ENCODE results near the gene SLC9A1. TPM values are rescaled to one million over a fixed set of nuclear protein-coding genes. Genes with fewer than 3 reads are reported as not detected.

The SLC9A1 gene
- 10 to 100 TPM in 3 of 4 donors, 1 to 10 TPM in 1; 7.3 to 16.0 (median 10.9) TPM for total RNA-seq

GRCh38 chr1:27154991-27155781, at the start of gene SLC9A1:
Gene SLC9A1, minus strand, starts transcription at chr1:27155125. Its CDS starts 791 bp downstream, at chr1:27154334.
- no peak for TF ChIP-seq CTCF (IDR thresholded peaks at IDR 0.05; ENCODE audit: low read depth)

- TF ChIP-seq CTCF (IDR thresholded peaks at IDR 0.05; ENCODE audit: low read depth): no peak
These were observed 49.0 kb upstream of the SLC9A1 start for GRCh38 chr1:27203946-27204345.

- no peak for TF ChIP-seq CTCF (IDR thresholded peaks at IDR 0.05; ENCODE audit: low read depth)
These were observed 46.4 kb upstream of the SLC9A1 start for GRCh38 chr1:27201295-27201694.

GRCh38 chr1:27193194-27193593, 38.3 kb upstream of the SLC9A1 start:
- TF ChIP-seq CTCF (IDR thresholded peaks at IDR 0.05; ENCODE audit: low read depth): no peak

GRCh38 chr1:27192039-27192529, 37.2 kb upstream of the SLC9A1 start:
- no peak for TF ChIP-seq CTCF (IDR thresholded peaks at IDR 0.05; ENCODE audit: low read depth)

GRCh38 chr1:27179979-27180378, 25.1 kb upstream of the SLC9A1 start:
- no peak for TF ChIP-seq CTCF (IDR thresholded peaks at IDR 0.05; ENCODE audit: low read depth)

- no peak for TF ChIP-seq CTCF (IDR thresholded peaks at IDR 0.05; ENCODE audit: low read depth)
These were observed 24.5 kb upstream of the SLC9A1 start for GRCh38 chr1:27179379-27179778.
